ENCODE data around the gene NUP205. TPM values are rescaled to one million over a fixed set of nuclear protein-coding genes. Genes with fewer than 3 reads are reported as not detected.

The NUP205 gene
- 52.3 TPM for polyA plus RNA-seq (2013, experiment 1 of 2; ENCODE audit: insufficient read length)
- 20.8 TPM for polyA plus RNA-seq (2013, experiment 2 of 2; ENCODE audit: insufficient read length)

- DNase-seq, result peak; percentile 81
Measured at GRCh38 chr7:135557455-135558336, at the start of gene NUP205. Gene NUP205, plus strand, starts transcription at chr7:135557917. Its CDS starts 28 bp downstream, at chr7:135557945.

GRCh38 chr7:135508883-135509588 lies 48.7 kb upstream of the NUP205 start:
- peak; percentile 29 for DNase-seq

- DNase-seq, result no peak
Measured at GRCh38 chr7:135509589-135509838, 48.2 kb upstream of the NUP205 start.

GRCh38 chr7:135509839-135510591 lies 47.7 kb upstream of the NUP205 start, which contains the start of gene CNOT4:
Gene CNOT4, minus strand, starts transcription at chr7:135510102. Its CDS starts 71,771 bp downstream, at chr7:135438331.
- DNase-seq, result peak; percentile 95

GRCh38 chr7:135510592-135511183 lies 47.0 kb upstream of the NUP205 start:
- peak; percentile 35 for DNase-seq

- DNase-seq, result peak; percentile 64
Measured at GRCh38 chr7:135512135-135512887, 45.4 kb upstream of the NUP205 start.

GRCh38 chr7:135514856-135515255 lies 42.9 kb upstream of the NUP205 start:
- no peak for DNase-seq

- no peak for DNase-seq
Measured at GRCh38 chr7:135517060-135517459, 40.7 kb upstream of the NUP205 start.

- DNase-seq, result no peak
Measured at GRCh38 chr7:135518748-135519147, 39.0 kb upstream of the NUP205 start.

GRCh38 chr7:135519233-135519688 lies 38.5 kb upstream of the NUP205 start:
- no peak for DNase-seq

GRCh38 chr7:135519871-135520270 lies 37.8 kb upstream of the NUP205 start:
- no peak for DNase-seq

- no peak for DNase-seq
Measured at GRCh38 chr7:135522509-135522908, 35.2 kb upstream of the NUP205 start.

GRCh38 chr7:135523146-135523545 lies 34.6 kb upstream of the NUP205 start:
- no peak for DNase-seq

GRCh38 chr7:135525426-135525825 lies 32.3 kb upstream of the NUP205 start:
- DNase-seq, result no peak

- DNase-seq, result no peak
Measured at GRCh38 chr7:135527025-135527424, 30.7 kb upstream of the NUP205 start.

- DNase-seq, result no peak
Measured at GRCh38 chr7:135536150-135536549, 21.6 kb upstream of the NUP205 start.

GRCh38 chr7:135537453-135537852 lies 20.3 kb upstream of the NUP205 start:
- DNase-seq, result no peak

GRCh38 chr7:135537905-135538304 lies 19.8 kb upstream of the NUP205 start:
- no peak for DNase-seq

- no peak for DNase-seq
Measured at GRCh38 chr7:135538376-135538775, 19.3 kb upstream of the NUP205 start.

GRCh38 chr7:135539629-135540028 lies 18.1 kb upstream of the NUP205 start:
- no peak for DNase-seq

GRCh38 chr7:135541029-135541428 lies 16.7 kb upstream of the NUP205 start:
- DNase-seq, result no peak

- DNase-seq, result no peak
Measured at GRCh38 chr7:135550196-135550595, 7.5 kb upstream of the NUP205 start.
